ENCODE results near the gene CLEC16A.
A peak's percentile ranks its signal among the peaks of the same experiment; 100 is the strongest.

CLEC16A gene

GRCh38 chr16:11128211-11129141 lies 184.1 kb downstream of the CLEC16A start:
- no peak for DNase-seq (ENCODE audit: low read depth, low spot score)
- no peak overlapping the region for H3K4me3 ChIP-seq (ENCODE audit: low read depth, low read length)
- no peak for TF ChIP-seq CTCF (IDR thresholded peaks at IDR 0.05; ENCODE audit: insufficient read depth, low read length, missing control alignments)
- POLR2A ChIA-PET: interaction anchor here (1.0 kb wide), 1 partner anchor 8 kb away, joined by 3 read pairs; no protein-coding TSS in a partner anchor
- CTCF ChIA-PET: interaction anchor here (1.0 to 1.2 kb wide), 4 partner anchors 129 to 226 kb away, joined by 3 to 4 read pairs (median 3); no protein-coding TSS in a partner anchor

- ChIA-PET POLR2A (interaction anchor here (1.0 kb wide), 1 partner anchor 7 kb away, joined by 3 read pairs; no protein-coding TSS in a partner anchor), CTCF (interaction anchor here (1.0 to 1.2 kb wide), 4 partner anchors 128 to 226 kb away, joined by 3 to 4 read pairs (median 3); no protein-coding TSS in a partner anchor)
- no peak for DNase-seq (ENCODE audit: low read depth, low spot score)
- no peak overlapping the region for H3K4me3 ChIP-seq (ENCODE audit: low read depth, low read length)
- no peak for TF ChIP-seq CTCF (IDR thresholded peaks at IDR 0.05; ENCODE audit: insufficient read depth, low read length, missing control alignments)
Measured at GRCh38 chr16:11129378-11129781, 185.0 kb downstream of the CLEC16A start.

- TF ChIP-seq CTCF (IDR thresholded peaks at IDR 0.05; ENCODE audit: insufficient read depth, low read length, missing control alignments): no peak
- no peak overlapping the region for H3K4me3 ChIP-seq (ENCODE audit: low read depth, low read length)
- ChIA-PET POLR2A (no interaction called here), CTCF (interaction anchor here (1.0 kb wide), 1 partner anchor 168 kb away, joined by 6 read pairs; no protein-coding TSS in a partner anchor)
- no peak for DNase-seq (ENCODE audit: low read depth, low spot score)
Measured at GRCh38 chr16:11130978-11131665, 186.8 kb downstream of the CLEC16A start.

GRCh38 chr16:11131706-11132105 lies 187.3 kb downstream of the CLEC16A start:
- no peak for TF ChIP-seq CTCF (IDR thresholded peaks at IDR 0.05; ENCODE audit: insufficient read depth, low read length, missing control alignments)
- no peak overlapping the region for H3K4me3 ChIP-seq (ENCODE audit: low read depth, low read length)
- ChIA-PET POLR2A (no interaction called here), CTCF (interaction anchor here (1.0 to 1.1 kb wide), 2 partner anchors 80 to 168 kb away, joined by 3 to 6 read pairs; no protein-coding TSS in a partner anchor)
- no peak for DNase-seq (ENCODE audit: low read depth, low spot score)

GRCh38 chr16:11133344-11133943 lies 189.1 kb downstream of the CLEC16A start:
- peak; percentile 84 for DNase-seq (ENCODE audit: low read depth, low spot score)
- ChIA-PET CTCF (interaction anchor here (0.7 to 2.3 kb wide), 6 partner anchors 21 to 179 kb away, joined by 3 to 6 read pairs (median 3); partner anchors contain the start of gene SOCS1), POLR2A (interaction anchor here (0.6 to 2.9 kb wide), 4 partner anchors 38 to 122 kb away, joined by 3 to 13 read pairs (median 4); partner anchors contain the start of gene SOCS1)
- TF ChIP-seq CTCF (IDR thresholded peaks at IDR 0.05; ENCODE audit: insufficient read depth, low read length, missing control alignments): no peak
- H3K4me3 ChIP-seq (ENCODE audit: low read depth, low read length): no peak overlapping the region
